ENCODE results near the gene NRG3. TPM values are rescaled to one million over a fixed set of nuclear protein-coding genes. Genes with fewer than 3 reads are reported as not detected.

NRG3 gene
- total and polyA plus RNA-seq, 2 of the 8 experiments (the other 6 are each of a cell fraction or from before 2014, with no cell fraction given) = 4.2 to 5.0 TPM

DNA sequence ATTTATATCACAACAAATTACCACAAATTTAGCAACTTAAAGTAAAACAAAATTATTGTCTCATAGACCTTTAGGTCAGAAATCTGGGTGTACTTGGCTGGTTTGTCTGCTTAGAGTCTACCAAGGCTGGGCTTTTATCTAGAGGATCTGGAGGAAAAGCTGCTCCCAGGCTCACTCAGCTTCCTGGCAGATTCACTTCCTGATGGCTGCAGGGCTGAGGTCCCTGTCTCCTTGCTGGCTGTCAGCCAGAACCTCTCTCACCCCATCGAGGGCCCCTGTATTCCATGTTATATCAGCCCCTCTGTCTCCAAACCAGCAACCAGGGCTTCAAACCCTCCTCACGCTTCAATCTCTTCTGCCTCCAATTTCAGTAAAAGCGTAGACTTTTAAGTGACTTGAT, 734.9 kb downstream of the NRG3 start:
- no peak overlapping the region for H2AK5ac ChIP-seq (ENCODE audit: low read depth, low read length)
- H3K4ac ChIP-seq (replicated peaks; ENCODE audit: insufficient read length, low read depth, low read length) = no peak overlapping the region
- H4K5ac ChIP-seq (ENCODE audit: insufficient read length, low read depth, low read length) = no peak overlapping the region
- CTCF ChIA-PET (ENCODE audit: partially characterized antibody) = no interaction called here
- no peak overlapping the region for H2BK20ac ChIP-seq (ENCODE audit: low read length)
- H3K4me2 ChIP-seq (ENCODE audit: insufficient read depth in 1 of 2, low read depth in 2 of 2, low read length in 2 of 2) = no peak overlapping the region
- H2AFZ ChIP-seq (ENCODE audit: low read length) = no peak overlapping the region
- H3K23me2 ChIP-seq (ENCODE audit: low read depth, low read length) = no peaks in the 10 kb centered on the region
- no peak overlapping the region for H3K4me3 ChIP-seq (ENCODE audit: extremely low read depth in 1 of 4, insufficient read depth in 2 of 4, low read depth in 3 of 4, low read length in 4 of 4)
- no peak overlapping the region for H3K56ac ChIP-seq (replicated peaks; ENCODE audit: insufficient read length, low read depth, low read length)
- H4K91ac ChIP-seq (replicated peaks; ENCODE audit: insufficient read length, low read length) = no peak overlapping the region
- POLR2A ChIA-PET (ENCODE audit: partially characterized antibody) = no interaction called here
- FAIRE-seq (no peak), DNase-seq (ENCODE audit: low read depth in 1 of 2, low spot score in 2 of 2) (no peak)
- 85% methylated on average over 3 of the region's 3 CpGs; no CpG with 5 or more reads in 1 of the 2 experiments for WGBS, 2 experiments (ENCODE audit: extremely low coverage in 1 of 2, insufficient coverage in 1 of 2, insufficient read length in 1 of 2, insufficient replicate concordance in 2 of 2, low coverage in 1 of 2, low lambda C conversion rate in 2 of 2, missing lambda C conversion rate in 1 of 2)
- H3K14ac ChIP-seq (ENCODE audit: insufficient read length) = no peak overlapping the region
- H3K18ac ChIP-seq (ENCODE audit: extremely low read depth, low read length) = no peak overlapping the region
- TF ChIP-seq HDAC6 (IDR thresholded peaks at IDR 0.05; ENCODE audit: low read depth, low read length) (no peak), RBBP5 (IDR thresholded peaks at IDR 0.05; ENCODE audit: borderline replicate concordance, low read depth, low read length) (no peak), NANOG (IDR thresholded peaks at IDR 0.05; ENCODE audit: insufficient read depth, low read depth, low read length, poor library complexity, severe bottlenecking) (no peak), POU5F1 (IDR thresholded peaks at IDR 0.05; ENCODE audit: low read depth, low read length) (no peak), SP2 (IDR thresholded peaks at IDR 0.05; ENCODE audit: low read length) (no peak), CHD1 (IDR thresholded peaks at IDR 0.05; ENCODE audit: low read depth, low read length) (no peak), SIN3A (conservative IDR thresholded peaks at IDR 0.05 in 1 of 2, IDR thresholded peaks at IDR 0.05 in 1 of 2; ENCODE audit: low read depth in 1 of 2, low read length in 2 of 2) (no peak), GABPA (IDR thresholded peaks at IDR 0.05; ENCODE audit: borderline replicate concordance, insufficient read depth, low read length) (no peak), EGR1 (IDR thresholded peaks at IDR 0.05; ENCODE audit: borderline replicate concordance, low read depth, low read length) (no peak), BCL11A (IDR thresholded peaks at IDR 0.05; ENCODE audit: low read depth in 2 of 2, low read length in 2 of 2) (no peak), TBP (IDR thresholded peaks at IDR 0.05; ENCODE audit: low read depth, low read length) (no peak), PHF8 (conservative IDR thresholded peaks at IDR 0.05; ENCODE audit: low read depth, low read length) (no peak)
- no peak overlapping the region for H3K9ac ChIP-seq (replicated peaks in 1 of 4; ENCODE audit: extremely low read depth in 1 of 4, low read depth in 3 of 4, low read length in 3 of 4)
- H3K9me3 ChIP-seq (ENCODE audit: insufficient read depth in 2 of 2, low read depth in 1 of 2, low read length in 1 of 2) = no peaks in the 10 kb centered on the region
- no peaks in the 10 kb centered on the region for H3K27me3 ChIP-seq (replicated peaks in 1 of 4; ENCODE audit: control insufficient read depth in 3 of 4, extremely low read depth in 1 of 4, insufficient read depth in 3 of 4, low read length in 3 of 4)
- H3K4me1 ChIP-seq (replicated peaks in 1 of 4; ENCODE audit: control insufficient read depth in 3 of 4, insufficient read depth in 4 of 4, low read length in 3 of 4) = peaks cover 0 to 3% (median 3%) of the 10 kb centered on the region in 4 experiments; a peak in 2 of 7 replicates
- no peak overlapping the region for H3K23ac ChIP-seq (ENCODE audit: insufficient read length)
- H3K36me3 ChIP-seq (ENCODE audit: control insufficient read depth in 2 of 4, insufficient read depth in 4 of 4, low read length in 3 of 4) = no peaks in the 10 kb centered on the region
- no peak overlapping the region for H2BK120ac ChIP-seq (replicated peaks; ENCODE audit: low read depth, low read length)
- H3K79me1 ChIP-seq (ENCODE audit: low read depth, low read length) = no peaks in the 10 kb centered on the region
- H4K8ac ChIP-seq (ENCODE audit: extremely low read depth, insufficient read depth, low read length) = no peak overlapping the region
- H2BK5ac ChIP-seq (ENCODE audit: low read depth, low read length) = no peak overlapping the region
- H4K20me1 ChIP-seq (replicated peaks in 1 of 2; ENCODE audit: control insufficient read depth in 1 of 2, insufficient read depth in 2 of 2, low read length in 2 of 2) = no peaks in the 10 kb centered on the region
- H3K27ac ChIP-seq (ENCODE audit: low read depth, low read length) = no peak overlapping the region
- no peaks in the 10 kb centered on the region for H3K79me2 ChIP-seq (ENCODE audit: control insufficient read depth in 1 of 2, insufficient read depth in 2 of 2, low read length in 2 of 2)
- no peak overlapping the region for H2BK15ac ChIP-seq (ENCODE audit: low read length)
- no peak overlapping the region for H2BK12ac ChIP-seq (ENCODE audit: low read depth, low read length)
